Neuron (in vitro differentiated cells): ENCODE data around the gene IGF2BP2.
"Not testable (repeated sequence)": the region's sequence is repeated elsewhere in the genome, so short reads cannot be mapped to it uniquely, and the experiment has no call there.

ENCODE experiments used
- H2AFZ ChIP-seq: one replicate; pipeline ENCODE4 v1.6.1; 2013; ENCODE audit warnings: low read depth, mild to moderate bottlenecking, inconsistent platforms, low read length, moderate library complexity
- H3K27me3 ChIP-seq: one replicate; pipeline ENCODE4 v1.6.1; 2013; ENCODE audit warnings: low read length; ENCODE audit not compliant: insufficient read depth
- H3K36me3 ChIP-seq: one replicate; pipeline ENCODE4 v1.6.1; 2013; ENCODE audit warnings: low read length; ENCODE audit not compliant: insufficient read depth
- H3K4me1 ChIP-seq: one replicate; pipeline ENCODE4 v1.6.1; 2013; ENCODE audit warnings: low read length; ENCODE audit not compliant: insufficient read depth
- H3K4me3 ChIP-seq: 2 replicates; pipeline ENCODE4 v1.5.1; 2013; ENCODE audit warnings: mild to moderate bottlenecking, low read length, moderate library complexity
- H3K9me3 ChIP-seq: one replicate; pipeline ENCODE4 v1.6.1; 2013; ENCODE audit warnings: low read length

IGF2BP2 gene

DNA sequence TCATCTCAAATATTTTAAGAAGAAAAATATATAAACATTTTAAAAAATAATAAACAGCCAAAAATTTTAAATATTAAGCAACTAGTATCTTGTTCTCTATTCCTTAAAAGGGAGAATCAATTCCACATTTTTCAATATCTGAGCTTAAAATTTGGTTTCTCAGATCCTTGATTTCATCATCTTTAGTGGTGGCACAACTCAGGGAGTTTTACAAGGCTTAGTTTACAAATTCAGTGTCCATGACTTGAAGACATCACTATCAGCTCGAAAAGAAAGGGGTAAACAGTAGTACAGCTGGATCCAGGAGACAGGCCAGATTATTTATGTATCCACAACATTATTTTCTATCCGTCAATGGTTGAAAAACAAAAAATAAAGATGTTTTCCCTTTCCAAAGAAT, 11.6 kb downstream of the IGF2BP2 start:
- Histone ChIP-seq H2AFZ (no peak overlapping the region), H3K36me3 (peaks cover 3% of the 10 kb centered on the region), H3K9me3 (no peaks in the 10 kb centered on the region), H3K4me3 (no peak overlapping the region), H3K27me3 (no peaks in the 10 kb centered on the region), H3K4me1 (peaks cover 12% of the 10 kb centered on the region)

DNA sequence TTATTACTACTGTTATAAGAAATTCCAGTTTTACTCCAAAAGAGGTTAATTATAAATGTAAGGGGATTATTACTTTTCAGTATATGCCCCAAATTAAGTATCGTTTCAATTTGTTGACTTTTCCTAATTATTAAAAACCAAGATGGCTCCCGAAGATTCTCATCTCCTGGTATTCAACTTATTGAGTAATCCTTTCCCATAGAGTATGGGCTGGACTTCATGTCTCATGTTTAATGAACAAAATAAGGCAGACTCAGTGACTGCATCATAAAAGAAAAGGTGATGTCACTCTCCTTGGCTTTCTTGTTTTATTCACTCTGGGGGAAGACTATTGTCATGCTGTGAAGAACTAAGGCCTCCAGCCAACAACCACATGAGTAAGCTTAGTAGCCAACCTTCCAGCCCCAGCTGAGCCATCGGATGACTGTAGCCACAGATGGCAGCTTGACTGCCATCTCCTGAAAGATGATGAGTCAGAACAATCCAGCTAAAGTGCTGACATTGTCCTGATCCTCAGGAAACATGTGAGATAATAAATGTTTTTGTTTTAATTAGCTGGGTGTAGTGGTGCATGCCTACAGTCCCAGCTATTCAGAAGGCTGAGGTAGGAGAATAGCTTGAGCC, 17.3 kb downstream of the IGF2BP2 start:
- H3K9me3 ChIP-seq: peaks cover 5% of the 10 kb centered on the region
- no peak overlapping the region for H3K4me3 ChIP-seq
- H3K4me1 ChIP-seq: no peaks in the 10 kb centered on the region
- H3K27me3 ChIP-seq: no peaks in the 10 kb centered on the region
- H2AFZ ChIP-seq: no peak overlapping the region
- peaks cover 3% of the 10 kb centered on the region for H3K36me3 ChIP-seq

- not testable (repeated sequence) for H2AFZ ChIP-seq, H3K27me3 ChIP-seq
These were observed 26.1 kb downstream of the IGF2BP2 start for GRCh38 chr3:185798831-185799110.

DNA sequence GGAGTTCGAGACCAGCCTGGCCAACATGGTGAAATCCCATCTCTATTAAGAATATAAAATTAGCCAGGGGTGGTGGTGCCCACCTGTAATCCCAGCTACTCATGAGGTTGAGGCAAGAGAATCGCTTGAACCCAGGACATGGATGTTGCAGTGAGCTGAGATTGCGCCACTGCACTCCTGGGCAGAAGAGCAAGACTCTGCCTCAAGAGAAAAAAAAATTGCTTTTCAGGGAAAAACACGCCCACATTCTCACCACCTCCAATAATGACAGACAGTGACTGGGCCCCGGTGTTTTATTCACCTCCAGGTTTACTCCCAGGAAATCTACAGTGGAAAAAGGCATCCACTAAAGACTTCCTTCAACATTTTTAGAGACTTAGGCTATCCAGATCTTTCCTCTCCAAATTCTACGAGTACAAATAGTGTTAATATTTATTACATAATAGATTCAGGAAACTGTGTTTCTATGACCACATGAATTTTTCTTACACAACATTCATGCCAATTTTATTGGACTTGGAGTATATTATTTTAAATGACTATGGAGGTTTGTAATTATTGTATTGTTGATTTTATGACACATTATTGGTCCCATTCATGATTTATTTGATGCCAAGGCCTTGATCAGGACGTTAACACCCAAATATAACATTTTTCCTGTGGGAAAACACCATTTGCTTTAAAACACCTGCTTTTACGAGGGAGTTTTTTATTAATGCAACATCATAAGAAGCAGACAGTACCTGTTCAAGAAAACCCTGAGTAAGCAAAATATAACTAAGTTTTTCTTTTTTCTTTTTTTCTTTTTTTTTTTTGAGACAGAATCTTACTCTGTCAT, 26.6 kb downstream of the IGF2BP2 start:
- H2AFZ ChIP-seq: no peak overlapping the region
- no peaks in the 10 kb centered on the region for H3K4me1 ChIP-seq
- H3K27me3 ChIP-seq: no peaks in the 10 kb centered on the region
- no peak overlapping the region for H3K4me3 ChIP-seq
- H3K36me3 ChIP-seq: peaks cover 4% of the 10 kb centered on the region
- H3K9me3 ChIP-seq: peaks cover 6% of the 10 kb centered on the region

More at GRCh38 chr3:185798831-185799110, 26.1 kb downstream of the IGF2BP2 start:
- not testable (repeated sequence) for H3K4me3 ChIP-seq, H3K9me3 ChIP-seq, H3K4me1 ChIP-seq, H3K36me3 ChIP-seq

GRCh38 chr3:185797108-185797881, 27.5 kb downstream of the IGF2BP2 start:
- no peaks in the 10 kb centered on the region for H3K4me1 ChIP-seq
- no peaks in the 10 kb centered on the region for H3K27me3 ChIP-seq
- no peak overlapping the region for H3K4me3 ChIP-seq
- peaks cover 4% of the 10 kb centered on the region for H3K36me3 ChIP-seq
- H3K9me3 ChIP-seq: peaks cover 6% of the 10 kb centered on the region
- no peak overlapping the region for H2AFZ ChIP-seq

- no peaks in the 10 kb centered on the region for H3K27me3 ChIP-seq
- peaks cover 4% of the 10 kb centered on the region for H3K36me3 ChIP-seq
- H2AFZ ChIP-seq: no peak overlapping the region
- H3K9me3 ChIP-seq: peaks cover 3% of the 10 kb centered on the region
- no peak overlapping the region for H3K4me3 ChIP-seq
- no peaks in the 10 kb centered on the region for H3K4me1 ChIP-seq
These were observed 28.3 kb downstream of the IGF2BP2 start for GRCh38 chr3:185796431-185797107.

DNA sequence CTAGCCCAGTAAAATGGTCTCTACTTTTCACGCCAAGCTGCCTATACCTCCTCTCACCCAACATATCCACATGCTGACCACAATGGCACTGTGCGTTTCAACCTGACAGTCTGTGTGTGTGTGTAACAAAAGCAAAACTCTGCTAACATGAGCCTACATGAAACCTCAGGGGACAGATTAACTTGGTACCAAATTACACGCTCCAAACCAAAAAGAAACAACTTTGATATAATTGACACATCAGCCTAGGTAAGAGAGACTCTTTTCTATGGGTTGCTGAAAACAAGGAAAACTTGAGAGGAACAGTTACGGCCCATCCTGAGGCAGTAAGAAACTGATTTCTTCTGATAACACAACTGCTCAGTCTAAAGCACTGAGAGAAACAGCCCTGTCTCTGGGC, 31.5 kb downstream of the IGF2BP2 start:
- Histone ChIP-seq H2AFZ (no peak overlapping the region), H3K4me3 (no peak overlapping the region), H3K27me3 (no peaks in the 10 kb centered on the region), H3K4me1 (no peaks in the 10 kb centered on the region), H3K9me3 (no peaks in the 10 kb centered on the region), H3K36me3 (no peaks in the 10 kb centered on the region)

- H3K4me1 ChIP-seq: no peaks in the 10 kb centered on the region
- H3K36me3 ChIP-seq: no peaks in the 10 kb centered on the region
- H3K9me3 ChIP-seq: no peaks in the 10 kb centered on the region
- no peak overlapping the region for H2AFZ ChIP-seq
- no peaks in the 10 kb centered on the region for H3K27me3 ChIP-seq
- no peak overlapping the region for H3K4me3 ChIP-seq
These were observed 31.9 kb downstream of the IGF2BP2 start for GRCh38 chr3:185792955-185793354.

DNA sequence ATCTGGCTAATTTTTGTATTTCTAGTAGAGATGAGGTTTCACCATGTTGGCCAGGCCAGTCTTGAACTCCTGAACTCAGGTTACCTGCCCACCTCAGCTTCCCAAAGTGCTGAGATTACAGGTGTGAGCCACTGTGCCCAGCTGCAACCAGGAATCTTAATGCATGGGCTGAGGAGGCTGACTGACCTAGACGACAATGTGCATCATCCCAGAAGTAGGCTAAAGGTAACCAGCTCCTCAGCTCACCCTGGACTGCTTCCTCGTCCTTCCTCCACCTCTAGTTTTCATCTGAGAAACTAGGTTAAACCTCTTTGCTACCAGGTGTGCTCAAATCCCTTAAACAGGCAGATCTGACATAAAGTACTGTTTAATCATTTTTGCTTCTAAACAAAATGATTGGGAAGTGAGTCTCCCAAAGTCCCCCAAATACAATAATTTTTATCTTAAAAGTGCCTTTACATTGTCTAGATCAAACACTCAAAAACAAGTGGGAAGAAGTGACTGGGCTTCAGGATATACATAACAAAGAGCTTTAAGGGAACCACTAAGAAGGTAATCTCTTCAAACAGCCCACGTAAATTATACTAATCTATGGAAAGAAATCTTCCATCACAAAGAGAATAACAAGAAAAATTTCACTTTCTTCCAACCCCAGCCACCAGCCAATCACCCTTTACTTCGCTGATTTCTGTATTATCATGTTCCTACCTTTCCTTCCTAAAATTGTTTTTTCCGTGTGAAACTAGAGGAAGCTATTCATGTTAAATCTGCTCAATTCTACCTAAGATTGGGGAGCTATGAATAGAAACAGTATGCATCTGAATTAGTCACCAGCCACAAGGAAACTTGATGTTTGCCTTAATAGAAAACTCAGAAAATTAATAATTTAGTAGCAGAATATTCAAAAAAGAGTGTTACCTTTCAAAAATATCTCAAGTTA, 34.7 kb downstream of the IGF2BP2 start:
- no peaks in the 10 kb centered on the region for H3K27me3 ChIP-seq
- H3K4me3 ChIP-seq: no peak overlapping the region
- H3K36me3 ChIP-seq: peaks cover 2% of the 10 kb centered on the region
- no peaks in the 10 kb centered on the region for H3K9me3 ChIP-seq
- H3K4me1 ChIP-seq: no peaks in the 10 kb centered on the region
- H2AFZ ChIP-seq: no peak overlapping the region

DNA sequence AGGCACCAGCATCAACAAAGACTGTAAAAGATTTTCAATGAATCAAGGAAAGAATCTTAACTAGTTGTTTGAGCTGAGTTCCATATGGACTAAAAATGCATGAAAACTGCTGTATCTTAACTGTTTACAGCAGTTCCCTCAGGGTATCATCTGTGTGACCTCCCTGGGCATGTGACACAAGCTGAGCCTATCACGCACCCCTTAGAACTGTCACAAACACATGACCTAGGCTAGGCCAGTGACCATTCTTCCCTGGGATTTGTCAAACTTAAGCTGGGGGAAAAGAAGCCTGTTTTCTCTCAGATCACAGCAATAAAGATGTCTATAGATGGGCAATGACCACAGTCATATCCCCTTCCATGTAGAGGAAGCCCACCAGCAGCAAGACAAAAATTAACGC, 35.7 kb downstream of the IGF2BP2 start:
- Histone ChIP-seq H3K4me3 (no peak overlapping the region), H3K9me3 (peaks cover 3% of the 10 kb centered on the region), H3K4me1 (no peaks in the 10 kb centered on the region), H2AFZ (no peak overlapping the region), H3K27me3 (no peaks in the 10 kb centered on the region), H3K36me3 (peaks cover 5% of the 10 kb centered on the region)

- H3K27me3 ChIP-seq: no peaks in the 10 kb centered on the region
- no peak overlapping the region for H3K4me3 ChIP-seq
- peaks cover 4% of the 10 kb centered on the region for H3K9me3 ChIP-seq
- H3K36me3 ChIP-seq: peaks cover 8% of the 10 kb centered on the region
- H2AFZ ChIP-seq: no peak overlapping the region
- H3K4me1 ChIP-seq: no peaks in the 10 kb centered on the region
These were observed 36.5 kb downstream of the IGF2BP2 start for GRCh38 chr3:185788292-185788691.
